Stomach (tissue), 4 donors: ENCODE data around the gene SNCA.

Experiments used
- POLR2AphosphoS5 ChIP-seq, 3 donors: sonication (generic); formaldehyde crosslinking; IDR thresholded peaks; one replicate each; pipeline ENCODE4 v1.6.1; 2016; ENCODE audit warnings: antibody characterized with exemption in 3 of 3
- TF ChIP-seq, protein P1 (sequence below), 7 experiments: fragments of 450-650 bp in 4 of 7; fragments of 200-600 bp in 3 of 7; sonication (generic) in 3 of 7; IDR thresholded peaks; one replicate each; pipeline ENCODE4 v1.5.1; 2016 to 2019; ENCODE audit warnings: antibody characterized with exemption in 7 of 7, control low read depth in 2 of 7, mild to moderate bottlenecking in 1 of 7

DNA sequence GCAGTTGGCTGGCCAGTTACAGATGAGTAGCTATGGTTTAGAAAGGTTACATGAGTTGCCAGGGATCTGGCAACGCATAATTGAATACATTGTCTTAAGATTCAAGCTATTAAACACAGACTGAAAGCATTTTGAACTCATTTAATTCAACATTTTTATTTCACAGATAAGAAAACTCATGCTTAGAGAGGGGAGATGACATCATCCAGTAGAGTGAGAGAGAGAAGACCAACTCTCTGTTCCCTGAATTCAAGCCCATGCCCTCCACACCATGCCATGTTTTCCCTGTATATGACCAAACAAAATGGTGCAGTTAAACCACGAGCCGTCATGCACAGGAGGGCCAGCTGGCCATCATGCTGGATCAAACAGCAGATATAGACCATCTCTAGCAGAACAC is 22.6 kb downstream of the SNCA start:
- TF ChIP-seq, protein P1, sequence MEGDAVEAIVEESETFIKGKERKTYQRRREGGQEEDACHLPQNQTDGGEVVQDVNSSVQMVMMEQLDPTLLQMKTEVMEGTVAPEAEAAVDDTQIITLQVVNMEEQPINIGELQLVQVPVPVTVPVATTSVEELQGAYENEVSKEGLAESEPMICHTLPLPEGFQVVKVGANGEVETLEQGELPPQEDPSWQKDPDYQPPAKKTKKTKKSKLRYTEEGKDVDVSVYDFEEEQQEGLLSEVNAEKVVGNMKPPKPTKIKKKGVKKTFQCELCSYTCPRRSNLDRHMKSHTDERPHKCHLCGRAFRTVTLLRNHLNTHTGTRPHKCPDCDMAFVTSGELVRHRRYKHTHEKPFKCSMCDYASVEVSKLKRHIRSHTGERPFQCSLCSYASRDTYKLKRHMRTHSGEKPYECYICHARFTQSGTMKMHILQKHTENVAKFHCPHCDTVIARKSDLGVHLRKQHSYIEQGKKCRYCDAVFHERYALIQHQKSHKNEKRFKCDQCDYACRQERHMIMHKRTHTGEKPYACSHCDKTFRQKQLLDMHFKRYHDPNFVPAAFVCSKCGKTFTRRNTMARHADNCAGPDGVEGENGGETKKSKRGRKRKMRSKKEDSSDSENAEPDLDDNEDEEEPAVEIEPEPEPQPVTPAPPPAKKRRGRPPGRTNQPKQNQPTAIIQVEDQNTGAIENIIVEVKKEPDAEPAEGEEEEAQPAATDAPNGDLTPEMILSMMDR (IDR thresholded peaks at IDR 0.05), result no peak
- no peak for TF ChIP-seq POLR2AphosphoS5 (IDR thresholded peaks at IDR 0.05)
